IMR-90 (cell line): ENCODE results near the gene MFAP2. TPM values are rescaled to one million over a fixed set of nuclear protein-coding genes. Genes with fewer than 3 reads are reported as not detected.

Source experiments
- ATAC-seq: fragments of 200-7000 bp; cut with Tn5 transposase; 2 replicates; pipeline ENCODE4 v1.9.1; 2020; ENCODE audit warnings: low read depth, mild to moderate bottlenecking, moderate library complexity
- BruUV-seq: library from RNA; stranded (reverse); fragments of 400-500 nt; replicated peaks from 2 replicates; lab custom pipeline; 2021; lab: Mats Ljungman, UMichigan
- CTCF ChIA-PET: fragments of 300-600 bp; formaldehyde crosslinking; extraction: SDS; loops from one replicate; lab custom pipeline; 2021; ENCODE audit warnings: antibody characterized with exemption; lab: Yijun Ruan, JAX
- POLR2A ChIA-PET: fragments of 300-600 bp; sonication (Branson Sonifier 250); formaldehyde crosslinking; loops from one replicate; lab custom pipeline; 2022; ENCODE audit warnings: antibody characterized with exemption; ENCODE audit not compliant: unreplicated experiment; lab: Charles Lee
- DNase-seq: peaks from one replicate; pipeline ENCODE4 v3.0.0; 2013
- H2AFZ ChIP-seq: replicated peaks from 2 replicates; pipeline ENCODE3; 2013; ENCODE audit warnings: low read length, mild to moderate bottlenecking; ENCODE audit not compliant: poor library complexity
- H2AK5ac ChIP-seq: 2 replicates; pipeline ENCODE4 v1.6.1; 2013; ENCODE audit warnings: low read depth, low read length, inconsistent platforms
- H2AK9ac ChIP-seq: replicated peaks from 2 replicates; pipeline ENCODE3; 2013; ENCODE audit warnings: mild to moderate bottlenecking, low read depth, low read length, moderate library complexity; ENCODE audit not compliant: poor library complexity
- H2BK120ac ChIP-seq: 2 replicates; pipeline ENCODE4 v1.6.1; 2013; ENCODE audit warnings: low read depth, low read length, inconsistent platforms
- H2BK15ac ChIP-seq: 3 replicates; pipeline ENCODE4 v1.6.1; 2013; ENCODE audit warnings: low read depth, low read length, inconsistent platforms
- H2BK20ac ChIP-seq: 2 replicates; pipeline ENCODE4 v1.6.1; 2013; ENCODE audit warnings: low read depth, mild to moderate bottlenecking, inconsistent platforms, low read length, moderate library complexity
- H2BK5ac ChIP-seq: 2 replicates; pipeline ENCODE4 v1.6.1; 2013; ENCODE audit warnings: mild to moderate bottlenecking, low read depth, low read length, inconsistent platforms; ENCODE audit not compliant: poor library complexity, severe bottlenecking
- H3K14ac ChIP-seq: replicated peaks from 2 replicates; pipeline ENCODE4 v1.6.1; 2013; ENCODE audit warnings: low read depth, low read length, inconsistent platforms
- H3K18ac ChIP-seq: 2 replicates; pipeline ENCODE4 v1.6.1; 2013; ENCODE audit warnings: low read depth, low read length, control low read depth
- H3K23ac ChIP-seq: 2 replicates; pipeline ENCODE4 v1.6.1; 2013; ENCODE audit warnings: low read depth, low read length, inconsistent platforms
- H3K27ac ChIP-seq: 2 replicates; pipeline ENCODE4 v1.5.1; 2013; ENCODE audit warnings: mild to moderate bottlenecking, control low read depth, low read length; ENCODE audit not compliant: insufficient read depth
- H3K27me3 ChIP-seq: 2 replicates; pipeline ENCODE4 v1.6.1; 2013; ENCODE audit warnings: low read length; ENCODE audit not compliant: control insufficient read depth, insufficient read depth
- H3K36me3 ChIP-seq: 2 replicates; pipeline ENCODE4 v1.6.1; 2013; ENCODE audit warnings: low read length, mixed read lengths; ENCODE audit not compliant: control insufficient read depth, insufficient read depth
- H3K4ac ChIP-seq: 2 replicates; pipeline ENCODE4 v1.6.1; 2013; ENCODE audit warnings: low read depth, low read length, inconsistent platforms
- H3K4me1 ChIP-seq: 2 replicates; pipeline ENCODE4 v1.6.1; 2013; ENCODE audit warnings: low read length, mixed read lengths; ENCODE audit not compliant: control insufficient read depth, insufficient read depth
- H3K4me2 ChIP-seq: 2 replicates; pipeline ENCODE4 v1.6.1; 2013; ENCODE audit warnings: low read depth, mild to moderate bottlenecking, control low read depth, low read length, moderate library complexity
- H3K4me3 ChIP-seq: 2 replicates; pipeline ENCODE4 v1.5.1; 2013; ENCODE audit warnings: low read depth, mild to moderate bottlenecking, control low read depth, low read length, moderate library complexity; ENCODE audit not compliant: insufficient read depth
- H3K56ac ChIP-seq: 2 replicates; pipeline ENCODE4 v1.6.1; 2013; ENCODE audit warnings: low read length, inconsistent platforms; ENCODE audit not compliant: insufficient read depth; ENCODE audit errors: extremely low read depth
- H3K79me1 ChIP-seq, 2 experiments: 2 replicates each; pipeline ENCODE4 v1.6.1; 2013; ENCODE audit warnings: low read length in 2 of 2, inconsistent platforms in 1 of 2, low read depth in 1 of 2
- H3K9ac ChIP-seq: 2 replicates; pipeline ENCODE4 v1.6.1; 2013; ENCODE audit warnings: low read depth, low read length, control low read depth
- H3K9me1 ChIP-seq: 2 replicates; pipeline ENCODE4 v1.6.1; 2013; ENCODE audit warnings: low read length, inconsistent platforms; ENCODE audit not compliant: insufficient read depth
- H3K9me3 ChIP-seq: 2 replicates; pipeline ENCODE4 v1.6.1; 2013; ENCODE audit warnings: low read length; ENCODE audit not compliant: control insufficient read depth, insufficient read depth
- H4K20me1 ChIP-seq: 2 replicates; pipeline ENCODE4 v1.6.1; 2013; ENCODE audit warnings: low read length, inconsistent platforms; ENCODE audit not compliant: insufficient read depth
- H4K5ac ChIP-seq: 2 replicates; pipeline ENCODE4 v1.6.1; 2013; ENCODE audit warnings: mild to moderate bottlenecking, low read depth, low read length, control low read depth
- H4K8ac ChIP-seq, 2 experiments: 2 replicates each; pipeline ENCODE4 v1.6.1; 2013; ENCODE audit warnings: low read depth in 2 of 2, low read length in 2 of 2, control low read depth in 1 of 2, inconsistent platforms in 1 of 2
- H4K91ac ChIP-seq: 2 replicates; pipeline ENCODE4 v1.6.1; 2013; ENCODE audit warnings: low read depth, low read length, inconsistent platforms; ENCODE audit not compliant: insufficient read depth
- BHLHE40 ChIP-seq: fragments of 150-350 bp; IDR thresholded peaks from 2 replicates; pipeline ENCODE4 v1.6.1; 2016; ENCODE audit warnings: mild to moderate bottlenecking, low read depth, low read length
- CEBPB ChIP-seq: IDR thresholded peaks from 2 replicates; pipeline ENCODE4 v1.6.1; 2012; ENCODE audit warnings: low read depth, low read length, improper control_type of control experiment
- CHD1 ChIP-seq: IDR thresholded peaks from 2 replicates; pipeline ENCODE4 v1.6.1; 2012; ENCODE audit warnings: low read depth, low read length, improper control_type of control experiment
- CTCF ChIP-seq: conservative IDR thresholded peaks from 2 replicates; pipeline ENCODE4 v1.5.1; 2012; ENCODE audit warnings: mild to moderate bottlenecking, low read depth, low read length, improper control_type of control experiment
- ELK1 ChIP-seq: fragments of 150-350 bp; IDR thresholded peaks from 2 replicates; pipeline ENCODE4 v1.6.1; 2016; ENCODE audit warnings: low read depth, mild to moderate bottlenecking, low read length, moderate library complexity, borderline replicate concordance
- FOS ChIP-seq: fragments of 150-350 bp; IDR thresholded peaks from 2 replicates; pipeline ENCODE4 v1.6.1; 2016; ENCODE audit warnings: low read depth, low read length
- MAFK ChIP-seq: IDR thresholded peaks from 2 replicates; pipeline ENCODE4 v1.6.1; 2012; ENCODE audit warnings: low read depth, low read length, improper control_type of control experiment
- MAZ ChIP-seq: IDR thresholded peaks from 2 replicates; pipeline ENCODE4 v1.6.1; 2012; ENCODE audit warnings: low read depth, mild to moderate bottlenecking, low read length, improper control_type of control experiment, moderate library complexity, borderline replicate concordance
- MXI1 ChIP-seq: IDR thresholded peaks from 2 replicates; pipeline ENCODE4 v1.6.1; 2012; ENCODE audit warnings: low read depth, mild to moderate bottlenecking, low read length, moderate library complexity, borderline replicate concordance
- NFE2L2 ChIP-seq: fragments of 150-350 bp; IDR thresholded peaks from 2 replicates; pipeline ENCODE4 v1.6.1; 2016; ENCODE audit warnings: low read depth, mild to moderate bottlenecking, low read length
- POLR2A ChIP-seq: IDR thresholded peaks from 2 replicates; pipeline ENCODE4 v1.6.1; 2012; ENCODE audit warnings: mild to moderate bottlenecking, low read depth, low read length
- RAD21 ChIP-seq: IDR thresholded peaks from 2 replicates; pipeline ENCODE4 v1.6.1; 2012; ENCODE audit warnings: low read length, improper control_type of control experiment
- RCOR1 ChIP-seq: IDR thresholded peaks from 2 replicates; pipeline ENCODE4 v1.6.1; 2012; ENCODE audit warnings: mild to moderate bottlenecking, low read length, improper control_type of control experiment; ENCODE audit not compliant: insufficient replicate concordance
- RFX5 ChIP-seq: IDR thresholded peaks from 2 replicates; pipeline ENCODE4 v1.8.0; 2012; ENCODE audit warnings: low read depth, mild to moderate bottlenecking, low read length, moderate library complexity
- SMC3 ChIP-seq: fragments of 150-350 bp; IDR thresholded peaks from 2 replicates; pipeline ENCODE4 v1.6.1; 2016; ENCODE audit warnings: low read depth, mild to moderate bottlenecking, antibody characterized with exemption, low read length, moderate library complexity
- WGBS, 2 experiments: methylation state at CpG; one replicate each; pipeline versions ENCODE4 v1.1.5 to v1.1.7; 2013; ENCODE audit warnings: missing lambda C conversion rate in 2 of 2; ENCODE audit not compliant: insufficient read length in 1 of 2; ENCODE audit errors: extremely low coverage in 2 of 2; 5-methylcytosine and 5-hydroxymethylcytosine counted together
- dilution Hi-C: fragments of 300-500 bp; cut with HindIII; formaldehyde crosslinking; loops from one replicate; pipeline ENCODE4 v1.14.3; 2018; ENCODE audit warnings: low sequenced_read_pairs; ENCODE audit not compliant: unreplicated experiment
- in situ Hi-C: fragments of 300-500 bp; cut with MboI; formaldehyde crosslinking; loops from 3 replicates; pipeline ENCODE4 v1.14.3; 2019; ENCODE audit warnings: low sequenced_read_pairs, inconsistent platforms, mixed read lengths
- intact Hi-C: fragments of 100-400 bp; cut with micrococcal nuclease; formaldehyde crosslinking; loops from 2 replicates; pipeline ENCODE4 v1.10.0; 2022
- polyA plus RNA-seq, 3 experiments: library from polyadenylated mRNA; depleted of rRNA; stranded (reverse); fragments of >200 nt; gene quantifications; 2 replicates each; pipeline ENCODE4 v1.2.3, GENCODE V29; 2012; ENCODE audit warnings: low replicate concordance in 1 of 3
- total RNA-seq: library from RNA; depleted of rRNA; stranded (reverse); fragments of >200 nt; gene quantifications from 2 replicates; pipeline ENCODE4 v1.2.3, GENCODE V29; 2012
- TF ChIP-seq, protein P1 (sequence below): fragments of 150-350 bp; IDR thresholded peaks from 2 replicates; pipeline ENCODE4 v1.6.1; 2017; ENCODE audit warnings: mild to moderate bottlenecking, antibody characterized with exemption, low read length, low read depth

MFAP2 gene
- total and polyA plus RNA-seq, 2 of the 4 experiments (the other 2 are of a cell fraction): 3.9 to 13.9 TPM

DNA sequence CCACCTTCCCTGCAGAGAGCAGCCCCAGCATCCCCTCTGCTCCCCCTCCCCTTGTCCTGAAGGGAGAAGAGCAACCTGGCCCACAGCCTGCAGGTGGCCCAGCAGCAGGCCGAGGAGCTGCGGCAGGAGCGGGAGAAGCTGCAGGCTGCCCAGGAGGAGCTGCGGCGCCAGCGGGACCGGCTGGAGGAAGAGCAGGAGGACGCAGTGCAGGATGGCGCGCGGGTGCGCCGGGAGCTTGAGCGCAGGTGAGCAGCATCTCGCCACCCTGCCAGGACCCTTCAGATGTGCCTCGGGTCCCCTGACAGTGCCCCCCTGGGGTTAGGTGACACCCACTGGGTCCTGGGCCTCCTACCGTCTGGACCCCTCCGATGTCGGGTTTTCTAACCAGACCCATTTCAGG, 36.4 kb downstream of the MFAP2 start:
- no peak overlapping the region for H3K4ac ChIP-seq
- no peaks in the 10 kb centered on the region for H3K4me1 ChIP-seq
- ATAC-seq (no peak), DNase-seq (no peak)
- H2AK9ac ChIP-seq: no peak overlapping the region
- no peaks in the 10 kb centered on the region for H3K79me1 ChIP-seq
- no TSS peak for BruUV-seq
- H4K8ac ChIP-seq: no peak overlapping the region
- no peak overlapping the region for H4K5ac ChIP-seq
- intact Hi-C loops: no loop called here
- TF ChIP-seq SMC3 (no peak), MXI1 (no peak), ELK1 (no peak), CHD1 (no peak), MAFK (no peak), CEBPB (no peak), RCOR1 (no peak), POLR2A (no peak), MAZ (no peak), CTCF (no peak), BHLHE40 (no peak), NFE2L2 (no peak), RFX5 (no peak), FOS (no peak), RAD21 (no peak)
- TF ChIP-seq, protein P1, sequence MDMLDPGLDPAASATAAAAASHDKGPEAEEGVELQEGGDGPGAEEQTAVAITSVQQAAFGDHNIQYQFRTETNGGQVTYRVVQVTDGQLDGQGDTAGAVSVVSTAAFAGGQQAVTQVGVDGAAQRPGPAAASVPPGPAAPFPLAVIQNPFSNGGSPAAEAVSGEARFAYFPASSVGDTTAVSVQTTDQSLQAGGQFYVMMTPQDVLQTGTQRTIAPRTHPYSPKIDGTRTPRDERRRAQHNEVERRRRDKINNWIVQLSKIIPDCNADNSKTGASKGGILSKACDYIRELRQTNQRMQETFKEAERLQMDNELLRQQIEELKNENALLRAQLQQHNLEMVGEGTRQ: no peak
- H3K27ac ChIP-seq: no peak overlapping the region
- in situ Hi-C loops: no loop called here
- H3K18ac ChIP-seq: no peak overlapping the region
- peaks cover 4% of the 10 kb centered on the region; the same call in 1 of the 2 replicates for H4K20me1 ChIP-seq
- H3K9me1 ChIP-seq: peaks cover 4% of the 10 kb centered on the region
- no peak overlapping the region for H2BK15ac ChIP-seq
- H3K9me3 ChIP-seq: no peaks in the 10 kb centered on the region
- no peak overlapping the region for H3K9ac ChIP-seq
- POLR2A ChIA-PET: no interaction called here
- no peak overlapping the region for H3K4me3 ChIP-seq
- no peak overlapping the region for H4K91ac ChIP-seq
- no peak overlapping the region for H2BK5ac ChIP-seq
- CTCF ChIA-PET: no interaction called here
- no peak overlapping the region for H2BK120ac ChIP-seq
- no peak overlapping the region for H3K23ac ChIP-seq
- H3K27me3 ChIP-seq: no peaks in the 10 kb centered on the region
- H3K56ac ChIP-seq: no peak overlapping the region
- H3K4me2 ChIP-seq: no peak overlapping the region
- H2AFZ ChIP-seq: no peak overlapping the region
- no peak overlapping the region for H2AK5ac ChIP-seq
- H3K14ac ChIP-seq: no peak overlapping the region
- peaks cover 3% of the 10 kb centered on the region for H3K36me3 ChIP-seq
- 91% methylated on average over 11 of the region's 19 CpGs; no CpG with 5 or more reads in 1 of the 2 experiments for WGBS, 2 experiments
- no peak overlapping the region for H2BK20ac ChIP-seq
- dilution Hi-C loops: no loop called here
